HG02970 (cell line): ENCODE data around the gene PRUNE2.

Experiments
- ATAC-seq: cut with Tn5 transposase; IDR thresholded peaks from one replicate; pipeline ENCODE4 v1.9.1; 2021; ENCODE audit warnings: mild to moderate bottlenecking, moderate library complexity, moderate number of reproducible peaks; ENCODE audit not compliant: unreplicated experiment, low FRiP score

Gene PRUNE2

GRCh38 chr9:76703270-76703669 is 202.6 kb downstream of the PRUNE2 start:
- ATAC-seq, result no peak

- no peak for ATAC-seq
These were observed 204.4 kb downstream of the PRUNE2 start for GRCh38 chr9:76701441-76702039.

DNA sequence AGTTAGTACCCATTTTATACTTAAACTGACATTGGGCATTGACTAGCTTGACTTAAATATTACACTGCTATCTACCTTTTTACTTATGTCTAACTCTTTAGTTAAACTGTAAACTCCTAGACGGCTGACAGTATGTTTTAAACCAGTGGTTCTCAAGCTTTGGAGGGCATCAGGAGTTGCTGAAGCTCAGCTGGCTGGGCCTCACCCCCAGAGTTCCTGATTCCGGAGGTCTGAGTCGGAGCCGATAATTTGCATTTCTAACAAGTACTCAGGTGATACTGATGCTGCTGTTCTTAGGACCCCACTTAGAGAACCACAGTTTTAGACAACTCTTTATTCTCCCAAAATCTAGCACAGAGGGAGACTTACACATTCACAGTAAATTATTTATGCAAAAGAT is 205.0 kb downstream of the PRUNE2 start:
- no peak for ATAC-seq

GRCh38 chr9:76699971-76700370 is 205.9 kb downstream of the PRUNE2 start:
- ATAC-seq, result no peak

DNA sequence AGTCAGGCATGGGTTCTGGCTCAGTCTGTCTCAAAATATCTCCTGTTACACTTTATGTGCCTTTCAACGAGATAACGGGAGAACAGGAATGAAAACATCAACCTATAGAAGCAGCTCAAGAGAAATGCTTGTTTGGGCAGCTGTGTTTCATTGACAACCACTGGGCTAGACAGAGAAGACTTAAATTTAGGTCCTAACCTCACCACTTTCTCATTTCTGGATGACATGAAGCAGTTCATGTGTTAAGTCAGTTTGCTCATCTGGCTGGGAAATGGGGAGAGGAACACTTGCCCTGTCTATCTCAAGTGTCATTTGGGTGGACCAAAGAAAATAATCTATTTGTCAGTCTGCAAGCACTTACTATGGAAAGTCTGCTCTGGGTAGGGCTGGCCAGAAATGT is 208.4 kb downstream of the PRUNE2 start:
- no peak for ATAC-seq

DNA sequence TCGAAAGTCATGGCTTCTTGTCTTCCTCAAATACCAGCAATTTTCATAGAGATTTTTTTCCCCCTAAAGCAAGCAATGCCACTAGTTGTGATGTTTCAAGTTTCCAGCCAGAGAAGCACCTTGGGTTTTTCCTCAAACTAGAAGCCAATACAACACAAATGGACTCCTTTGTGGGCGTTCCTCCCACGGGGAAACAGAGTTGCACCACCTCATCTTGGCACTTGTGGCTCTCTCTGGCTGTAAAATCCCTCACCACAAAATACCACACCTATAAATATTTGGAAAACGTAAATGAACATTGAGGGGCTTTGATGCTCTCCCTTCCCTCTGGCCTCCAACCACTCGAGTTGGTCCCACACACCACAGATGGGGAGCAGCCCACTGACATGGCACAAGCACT is 208.8 kb downstream of the PRUNE2 start:
- ATAC-seq, result no peak

DNA sequence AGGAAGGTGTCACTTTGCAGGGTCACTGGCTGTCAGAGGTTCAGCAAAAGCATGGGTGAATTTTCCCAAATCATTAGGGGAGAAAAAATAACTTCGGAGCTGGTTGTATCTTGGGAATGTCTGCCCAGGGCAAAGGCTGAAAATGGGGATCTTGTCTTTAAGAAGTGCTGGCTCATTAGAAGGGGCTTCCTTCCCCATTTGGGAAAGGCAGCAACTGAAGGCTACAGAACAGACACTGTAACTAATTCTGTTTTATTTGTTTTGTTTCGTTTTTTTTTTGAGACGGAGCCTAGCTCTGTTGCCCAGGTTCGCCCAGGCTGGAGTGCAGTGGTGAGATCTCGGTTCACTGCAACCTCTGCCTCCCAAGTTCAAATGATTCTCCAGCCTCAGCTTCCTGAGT is 212.0 kb downstream of the PRUNE2 start:
- ATAC-seq, result no peak

DNA sequence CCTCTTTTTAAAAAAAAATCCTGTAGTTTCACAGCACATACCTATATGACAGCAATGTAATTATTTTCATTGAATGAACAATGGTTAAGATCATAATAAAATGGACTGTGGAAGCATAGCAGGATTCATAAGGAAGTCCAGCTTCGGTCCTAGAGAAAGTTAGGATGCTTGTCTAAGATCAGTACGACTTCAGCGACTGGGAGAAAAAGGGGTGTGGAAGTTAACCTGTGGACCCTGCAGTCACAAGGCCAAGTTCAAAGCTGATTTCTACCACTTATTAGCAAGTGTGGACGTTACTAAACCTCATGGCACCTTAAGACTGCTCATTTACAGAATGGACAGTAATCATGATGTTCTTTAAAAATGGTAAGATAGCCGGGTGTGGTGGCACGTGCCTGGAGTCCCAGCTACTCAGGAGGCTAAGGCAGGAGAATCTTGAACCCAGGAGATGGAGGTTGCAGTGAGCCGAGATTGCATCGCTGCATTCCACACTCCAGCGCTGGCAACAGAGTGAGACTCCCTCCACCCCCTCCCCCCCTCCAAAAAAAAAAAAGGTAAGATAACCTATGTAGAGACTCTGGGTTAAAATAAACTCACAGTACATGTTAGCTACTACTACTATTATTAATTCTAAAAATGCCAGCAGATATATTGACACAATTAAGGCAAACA is 213.3 kb downstream of the PRUNE2 start:
- ATAC-seq, result no peak

- no peak for ATAC-seq
These were observed 214.2 kb downstream of the PRUNE2 start for GRCh38 chr9:76691517-76692313.

GRCh38 chr9:76690973-76691370 is 214.9 kb downstream of the PRUNE2 start:
- ATAC-seq, result no peak

DNA sequence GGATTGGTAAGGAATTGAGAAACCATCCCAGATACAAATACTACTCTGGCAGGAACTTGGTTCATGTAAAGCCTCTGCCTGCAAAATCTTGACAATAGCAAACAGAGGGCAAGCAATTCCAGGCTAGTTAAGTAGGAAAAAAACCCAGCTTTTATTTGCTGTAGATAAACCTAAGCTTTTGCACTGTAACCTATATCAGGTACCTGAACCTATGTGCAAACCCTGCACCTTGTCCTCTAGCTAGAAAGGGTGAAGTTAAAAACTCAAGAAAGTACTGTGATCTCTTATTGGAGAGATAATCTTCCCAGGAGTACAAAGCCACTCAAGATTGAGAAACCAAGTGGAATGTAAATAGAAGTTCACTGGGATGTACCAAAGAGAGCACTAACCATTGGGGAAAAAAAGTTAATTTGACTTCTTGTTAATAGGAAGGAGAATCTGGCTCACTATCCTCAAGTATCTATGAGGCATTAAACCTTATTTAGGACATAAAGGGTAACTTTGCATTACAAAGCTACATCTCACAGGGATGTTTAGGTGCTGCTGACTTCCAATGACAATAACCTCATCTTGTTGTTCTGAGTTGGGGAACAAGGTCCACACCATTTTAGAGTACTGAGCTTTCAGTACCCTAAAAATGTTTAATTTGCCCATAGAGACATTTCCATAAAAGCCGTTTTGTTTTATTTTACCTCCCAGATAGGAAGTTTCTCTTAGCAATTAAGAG is 215.5 kb downstream of the PRUNE2 start:
- no peak for ATAC-seq

- no peak for ATAC-seq
These were observed 217.3 kb downstream of the PRUNE2 start for GRCh38 chr9:76688471-76689238.

- ATAC-seq, result no peak
These were observed 218.0 kb downstream of the PRUNE2 start for GRCh38 chr9:76687861-76688391.

DNA sequence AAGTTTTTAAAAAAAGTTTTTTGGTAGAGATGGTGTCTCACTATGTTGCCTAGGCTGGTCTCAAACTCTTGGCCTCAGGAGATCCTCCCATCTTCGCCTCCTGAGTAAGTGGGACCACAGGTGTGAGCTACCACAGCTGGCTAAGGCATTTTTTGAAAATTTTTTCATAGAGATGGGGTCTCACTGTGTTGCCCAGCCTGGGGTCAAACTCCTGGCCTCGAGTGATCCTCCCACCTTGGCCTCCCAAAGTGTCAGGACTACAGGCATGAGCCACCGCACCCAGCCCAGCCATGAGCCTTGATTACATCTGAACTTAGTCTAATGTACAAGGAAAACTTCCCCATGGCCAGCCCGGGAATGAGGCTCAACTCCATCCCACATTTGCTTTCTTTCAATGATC is 219.2 kb downstream of the PRUNE2 start:
- ATAC-seq, result no peak

GRCh38 chr9:76684213-76684612 is 221.7 kb downstream of the PRUNE2 start:
- no peak for ATAC-seq

GRCh38 chr9:76681556-76681955 is 224.4 kb downstream of the PRUNE2 start:
- ATAC-seq, result no peak

- no peak for ATAC-seq
These were observed 225.0 kb downstream of the PRUNE2 start for GRCh38 chr9:76680716-76681425.

DNA sequence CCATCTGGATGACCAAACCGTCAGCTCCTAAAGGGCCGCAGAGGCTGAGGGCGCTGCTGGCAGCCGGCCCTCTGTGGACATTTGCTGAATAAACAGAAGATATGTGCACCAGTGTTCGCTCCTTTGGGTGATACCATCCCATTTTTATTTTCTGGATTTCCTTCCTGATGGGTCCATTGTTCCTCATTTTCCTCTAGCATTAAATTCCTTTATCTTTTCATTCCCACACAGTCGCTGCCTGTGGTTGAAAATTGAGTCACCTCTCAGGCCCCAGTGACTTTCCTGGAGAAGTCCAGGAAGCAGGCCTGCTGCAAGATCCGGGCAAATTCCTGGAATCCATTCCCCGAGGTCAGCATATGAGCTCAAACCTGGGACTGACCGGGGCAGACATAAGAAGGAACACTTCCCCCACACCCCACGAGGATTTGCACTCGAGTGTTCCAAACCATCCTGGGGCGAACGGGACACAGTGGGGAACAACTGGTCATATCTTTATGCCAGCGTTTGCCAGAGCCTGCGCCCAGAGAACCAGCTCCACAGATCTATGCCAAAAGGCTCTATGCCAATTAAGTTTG is 228.3 kb downstream of the PRUNE2 start:
- ATAC-seq, result no peak

DNA sequence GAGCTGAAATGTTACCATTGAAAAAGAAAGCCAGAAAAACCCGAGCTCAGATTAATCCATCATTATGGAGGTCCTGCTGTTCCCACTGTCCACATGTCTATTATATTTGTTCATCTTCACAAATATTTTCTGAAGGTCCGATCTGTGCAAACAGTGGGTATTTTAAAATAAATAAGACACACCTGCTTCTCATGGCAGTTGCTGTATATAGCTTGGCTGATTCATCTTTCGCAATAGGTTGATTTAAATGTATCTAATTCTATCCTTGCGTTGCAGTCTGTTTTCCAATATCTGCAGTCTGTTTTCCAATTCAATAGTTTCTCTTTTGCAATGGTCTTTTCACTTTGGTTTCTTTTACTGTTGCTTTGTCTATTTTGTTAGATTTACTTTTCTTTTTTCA is 229.1 kb downstream of the PRUNE2 start:
- ATAC-seq, result no peak
